HG03045 (cell line): ENCODE data around the gene WFIKKN2.
"Not testable (repeated sequence)": the region's sequence is repeated elsewhere in the genome, so short reads cannot be mapped to it uniquely, and the experiment has no call there.

Experiments
- ATAC-seq: cut with Tn5 transposase; IDR thresholded peaks from one replicate; pipeline ENCODE4 v1.9.1; 2021; ENCODE audit warnings: mild to moderate bottlenecking, moderate library complexity; ENCODE audit not compliant: unreplicated experiment

The WFIKKN2 gene, protein sequence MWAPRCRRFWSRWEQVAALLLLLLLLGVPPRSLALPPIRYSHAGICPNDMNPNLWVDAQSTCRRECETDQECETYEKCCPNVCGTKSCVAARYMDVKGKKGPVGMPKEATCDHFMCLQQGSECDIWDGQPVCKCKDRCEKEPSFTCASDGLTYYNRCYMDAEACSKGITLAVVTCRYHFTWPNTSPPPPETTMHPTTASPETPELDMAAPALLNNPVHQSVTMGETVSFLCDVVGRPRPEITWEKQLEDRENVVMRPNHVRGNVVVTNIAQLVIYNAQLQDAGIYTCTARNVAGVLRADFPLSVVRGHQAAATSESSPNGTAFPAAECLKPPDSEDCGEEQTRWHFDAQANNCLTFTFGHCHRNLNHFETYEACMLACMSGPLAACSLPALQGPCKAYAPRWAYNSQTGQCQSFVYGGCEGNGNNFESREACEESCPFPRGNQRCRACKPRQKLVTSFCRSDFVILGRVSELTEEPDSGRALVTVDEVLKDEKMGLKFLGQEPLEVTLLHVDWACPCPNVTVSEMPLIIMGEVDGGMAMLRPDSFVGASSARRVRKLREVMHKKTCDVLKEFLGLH

DNA sequence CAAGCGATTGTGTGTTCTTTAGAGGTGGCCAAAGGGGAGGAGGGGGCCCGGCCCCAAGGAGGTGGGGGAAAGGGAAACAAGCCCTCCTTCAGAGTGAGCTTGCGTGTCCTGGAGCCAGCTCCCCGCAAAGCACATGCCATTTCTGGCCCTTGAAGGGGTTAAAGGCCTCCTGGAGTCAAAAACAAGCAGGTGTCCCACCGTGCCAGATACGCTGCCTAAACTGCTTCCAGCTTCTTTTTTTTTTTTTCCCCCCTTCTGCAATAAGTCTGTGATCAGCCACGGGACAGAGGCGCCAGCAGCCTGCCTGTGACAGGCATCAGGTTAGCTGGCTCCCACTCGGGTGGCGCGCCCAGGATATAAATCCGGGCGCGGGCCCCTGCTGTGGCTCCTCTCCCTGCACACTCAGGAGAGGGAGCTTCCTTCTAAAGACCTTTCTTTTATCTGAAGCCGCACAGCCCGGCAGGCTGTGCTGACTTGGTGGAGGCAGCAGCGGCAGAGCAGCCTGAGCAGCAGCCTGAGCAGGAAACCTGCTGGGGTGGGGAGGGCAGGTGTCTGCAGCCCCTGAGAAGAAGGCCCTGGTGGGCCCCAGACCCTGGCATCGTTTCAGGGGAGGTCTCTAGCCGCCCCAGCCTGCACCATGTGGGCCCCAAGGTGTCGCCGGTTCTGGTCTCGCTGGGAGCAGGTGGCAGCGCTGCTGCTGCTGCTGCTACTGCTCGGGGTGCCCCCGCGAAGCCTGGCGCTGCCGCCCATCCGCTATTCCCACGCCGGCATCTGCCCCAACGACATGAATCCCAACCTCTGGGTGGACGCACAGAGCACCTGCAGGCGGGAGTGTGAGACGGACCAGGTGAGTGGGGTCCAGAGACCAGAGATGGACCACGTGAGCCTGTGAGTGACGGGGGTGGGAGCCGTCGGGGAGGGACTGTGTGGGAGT, at the start of gene WFIKKN2:
WFIKKN2 (plus strand) TSS at position 286 of the 934 bp plus-strand sequence; CDS start at position 638, 352 bp downstream.
- no peak for ATAC-seq

DNA sequence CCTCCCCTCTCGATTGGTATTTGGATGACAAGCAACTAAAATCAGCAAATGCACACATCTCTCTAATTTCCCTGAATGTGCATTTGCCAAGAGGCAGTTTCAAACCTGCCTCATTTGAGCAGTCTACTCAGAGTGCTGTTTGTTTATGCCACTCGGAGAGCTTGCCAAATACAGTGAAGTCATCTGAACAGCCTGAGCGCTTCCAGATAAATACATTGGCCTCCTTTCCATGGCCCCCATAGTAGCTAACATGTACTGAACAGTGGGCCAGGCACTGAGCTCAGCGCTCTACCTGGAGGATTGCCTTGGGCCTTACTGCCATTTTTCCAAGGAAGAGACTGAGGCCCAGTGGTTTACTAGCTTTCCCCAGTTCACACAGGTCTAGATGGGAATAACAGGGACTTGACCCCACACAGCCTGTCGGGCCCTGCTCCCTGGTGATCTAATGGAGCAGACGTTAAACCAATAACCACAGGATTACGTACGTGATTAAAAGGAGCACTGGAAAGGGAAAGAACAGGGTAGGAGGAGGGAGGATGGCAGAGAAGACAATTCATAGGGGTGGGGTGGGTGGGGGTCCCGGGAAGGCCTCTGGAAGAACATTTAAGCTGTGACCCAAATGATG, 49.3 kb upstream of the WFIKKN2 start:
- ATAC-seq = no peak

DNA sequence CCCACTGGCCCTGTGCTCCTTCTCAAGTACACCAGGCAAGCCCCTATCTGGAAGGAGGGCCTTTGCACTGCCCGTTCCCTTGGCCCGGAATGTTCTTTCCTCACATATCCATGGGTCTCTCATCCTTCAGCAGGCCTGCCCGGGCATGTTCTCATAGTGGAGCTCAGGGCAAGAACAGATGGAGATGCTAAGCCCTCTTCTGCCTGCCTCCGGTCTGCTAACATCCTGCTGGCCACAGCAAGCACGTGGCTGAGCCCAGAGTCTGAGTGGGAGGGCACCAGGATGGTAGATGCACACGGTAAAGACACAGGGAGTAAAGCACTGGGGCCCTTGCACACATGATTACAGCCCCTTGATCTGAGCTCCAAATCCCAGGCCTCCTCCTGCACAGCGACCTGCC, 48.3 kb upstream of the WFIKKN2 start:
- no peak for ATAC-seq

DNA sequence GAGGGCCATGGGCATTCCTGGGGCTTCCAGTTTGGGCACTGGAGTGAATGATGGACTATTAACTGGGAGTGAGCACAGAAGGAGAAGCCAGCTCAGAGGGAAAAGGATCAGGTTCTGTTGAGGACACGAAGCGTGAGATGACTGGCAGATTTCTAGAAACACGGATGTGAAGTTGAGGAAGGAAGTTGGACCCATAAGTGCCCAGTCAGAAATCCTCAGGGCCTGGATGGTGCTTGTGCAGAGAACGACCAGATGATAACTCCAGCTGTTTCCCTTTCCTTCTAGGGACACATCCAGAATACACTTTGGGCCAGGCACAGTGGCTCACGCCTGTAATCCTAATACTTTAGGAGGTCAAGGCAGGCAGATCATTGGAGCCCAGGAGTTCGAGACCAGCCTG, 44.8 kb upstream of the WFIKKN2 start:
- no peak for ATAC-seq

DNA sequence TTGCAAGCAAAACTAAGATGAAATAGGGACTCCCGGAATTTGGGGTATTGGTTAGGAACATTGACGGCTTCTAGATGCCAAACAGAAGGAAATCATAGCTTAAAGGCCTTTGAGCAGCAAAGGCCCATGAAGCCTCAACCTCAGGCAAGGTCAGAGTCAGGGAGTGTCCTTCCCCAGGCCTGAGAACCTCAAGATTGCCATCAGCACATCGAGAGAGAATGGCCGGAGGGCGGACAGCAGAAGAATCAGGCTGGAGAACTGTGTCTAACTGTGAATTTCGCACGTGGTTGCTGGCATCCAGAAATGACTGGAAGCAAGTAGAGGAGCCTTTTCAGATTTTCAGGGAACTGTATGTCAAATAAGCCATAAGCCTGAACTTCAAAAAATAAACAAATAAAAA, 43.3 kb upstream of the WFIKKN2 start:
- no peak for ATAC-seq

DNA sequence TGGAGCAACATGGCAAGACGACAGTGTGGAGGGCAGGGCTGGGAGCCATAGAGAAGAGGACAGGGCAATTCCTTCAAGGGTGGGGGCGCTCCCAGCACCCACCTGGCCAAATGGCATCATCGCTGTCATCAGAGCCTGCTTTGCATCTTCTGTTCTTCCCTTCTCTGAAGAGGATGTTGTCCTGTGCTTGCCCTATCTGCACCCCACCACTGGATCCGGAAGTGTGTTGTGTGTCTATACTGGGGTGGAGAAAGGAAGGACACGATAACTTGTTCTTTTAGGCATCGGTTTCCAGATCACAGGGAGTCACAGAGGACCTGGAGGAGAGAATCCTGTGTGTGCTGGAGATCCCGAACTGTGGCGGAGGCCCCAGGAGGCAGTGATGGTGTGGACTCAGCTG, 42.4 kb upstream of the WFIKKN2 start:
- no peak for ATAC-seq

DNA sequence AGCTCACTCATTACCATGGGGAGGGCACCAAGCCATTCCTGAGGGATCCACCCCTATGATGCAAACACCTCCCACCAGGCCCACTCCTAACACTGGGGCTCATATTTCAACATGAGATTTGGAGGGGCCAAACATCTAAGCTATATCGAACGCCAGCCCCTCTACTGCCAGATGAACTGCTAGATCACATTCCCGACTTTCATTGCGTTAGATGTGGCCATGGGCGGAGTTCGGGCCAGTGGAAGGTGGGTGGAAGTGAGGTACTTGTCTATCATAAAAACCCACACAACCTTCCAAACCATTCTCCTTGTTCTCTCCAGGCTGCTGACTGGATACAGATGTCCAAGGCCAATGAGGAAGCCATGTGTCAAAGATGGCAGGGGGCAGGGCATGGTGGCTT, 41.0 kb upstream of the WFIKKN2 start:
- ATAC-seq = no peak

DNA sequence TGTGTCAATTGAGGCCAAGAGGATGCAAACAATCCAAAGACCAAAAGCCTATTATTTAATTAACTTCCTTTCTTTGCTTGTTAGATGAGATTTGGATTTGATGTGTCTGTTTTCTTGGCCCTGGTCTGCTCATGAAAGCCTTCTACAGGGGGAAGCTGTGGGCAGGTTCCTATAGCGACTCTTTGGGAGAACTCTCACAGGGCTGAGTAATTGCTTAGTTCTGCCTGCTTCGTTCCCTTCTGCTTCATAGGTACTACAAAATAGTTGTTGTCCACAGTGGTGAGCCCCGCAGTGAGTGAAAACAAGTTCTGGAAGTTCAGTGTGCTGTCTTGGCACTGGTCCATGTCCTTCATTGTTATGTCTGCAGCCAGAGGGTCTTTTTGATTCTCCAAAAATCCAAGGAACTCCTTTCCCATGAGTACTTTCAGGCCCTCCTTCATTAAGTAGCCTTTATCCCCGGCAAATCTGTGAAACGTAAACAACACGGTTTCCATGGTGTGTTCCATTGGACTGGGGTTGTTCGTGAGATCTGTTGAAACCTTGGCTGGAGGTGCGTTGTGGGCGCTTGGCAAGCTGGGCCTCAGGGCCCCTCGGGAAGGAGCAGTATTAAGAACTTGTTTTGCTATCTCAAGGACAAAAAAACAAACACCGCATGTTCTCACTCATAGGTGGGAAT, 38.1 kb upstream of the WFIKKN2 start:
- no peak for ATAC-seq

DNA sequence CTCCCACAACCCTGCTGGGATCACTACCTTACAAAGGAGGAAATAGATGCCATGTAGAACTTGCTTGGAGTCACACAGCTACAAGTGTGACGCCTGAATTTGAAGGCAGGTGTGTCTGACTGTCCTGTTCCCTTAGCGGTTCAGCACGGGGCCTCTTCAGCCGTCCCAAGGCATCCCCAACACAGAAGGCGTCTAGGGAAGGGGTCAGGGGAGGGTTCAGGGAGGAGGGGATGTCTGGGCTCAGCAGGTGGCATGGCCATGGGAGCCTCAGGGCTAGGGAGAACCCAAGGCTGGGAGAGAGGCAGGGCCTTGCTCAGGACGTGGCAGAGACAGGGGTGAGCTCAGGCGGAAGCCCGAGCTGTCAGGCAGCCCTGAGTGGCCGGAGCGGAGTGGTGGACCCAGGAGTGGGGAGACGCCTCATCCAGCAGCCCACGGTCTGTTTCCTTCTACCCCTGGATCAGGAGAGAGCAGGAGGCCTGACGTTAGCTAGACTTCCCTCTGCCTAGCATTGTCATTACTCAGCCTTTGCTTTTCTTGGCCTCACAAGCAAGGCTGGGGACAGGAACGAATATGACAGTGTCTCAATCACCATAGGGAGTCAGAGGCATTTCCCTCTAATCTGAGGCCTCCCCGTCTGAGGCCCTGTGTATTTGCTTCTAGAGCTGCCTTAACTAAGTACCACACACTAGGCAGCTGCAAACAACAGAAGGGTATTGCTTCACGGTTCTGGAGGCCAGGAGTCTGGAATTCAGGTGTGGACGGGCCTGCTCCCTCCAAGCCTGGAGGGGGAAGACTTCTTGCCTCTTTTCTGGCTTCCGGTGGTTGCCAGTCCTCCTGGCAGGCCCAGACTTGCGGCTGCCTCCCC, 36.7 kb upstream of the WFIKKN2 start:
- no peak for ATAC-seq

DNA sequence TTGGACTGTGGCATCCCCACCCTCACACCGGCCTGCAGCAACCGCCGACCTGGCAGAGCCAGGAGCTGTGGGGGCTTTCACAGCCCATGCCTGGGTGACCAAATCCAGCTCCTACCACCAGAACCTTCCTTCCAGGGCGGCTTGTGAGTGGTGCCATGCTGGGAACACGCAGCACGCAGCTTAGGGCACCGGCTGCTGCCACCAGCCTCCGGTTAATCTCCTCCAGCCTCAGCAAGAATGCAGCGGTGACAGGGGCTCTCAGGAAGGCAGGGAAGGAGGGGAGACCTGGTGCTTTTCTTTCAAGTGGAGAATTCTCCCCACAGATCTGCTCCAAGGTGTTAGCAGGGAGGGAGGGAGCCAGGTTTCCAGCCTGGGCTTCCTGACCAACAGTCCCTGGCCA, 35.8 kb upstream of the WFIKKN2 start:
- ATAC-seq = no peak

DNA sequence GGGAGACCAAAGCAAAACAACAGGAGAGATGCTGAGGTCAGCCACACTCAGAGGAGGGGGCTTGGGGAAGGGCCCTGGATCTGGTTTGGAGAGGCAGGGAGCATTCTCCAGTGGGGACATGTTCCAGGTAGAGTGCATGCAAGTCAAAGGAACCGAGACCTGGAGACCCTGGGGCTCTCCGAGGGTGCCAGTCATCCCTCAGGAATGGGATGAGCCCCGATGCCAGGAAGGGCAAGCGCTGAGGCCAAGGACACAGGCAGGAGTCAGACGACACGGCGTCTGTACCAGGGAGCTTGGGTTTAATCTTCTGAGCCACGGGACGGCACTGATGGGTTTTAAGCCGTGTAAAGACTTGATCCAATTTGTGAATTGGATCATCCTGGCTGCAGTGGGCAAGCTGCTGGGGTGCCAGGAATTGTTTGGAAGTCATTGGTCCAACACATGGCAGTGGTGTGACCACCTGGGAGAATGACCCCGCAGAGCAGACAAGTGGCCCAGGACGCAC, 35.1 kb upstream of the WFIKKN2 start:
- ATAC-seq = no peak

DNA sequence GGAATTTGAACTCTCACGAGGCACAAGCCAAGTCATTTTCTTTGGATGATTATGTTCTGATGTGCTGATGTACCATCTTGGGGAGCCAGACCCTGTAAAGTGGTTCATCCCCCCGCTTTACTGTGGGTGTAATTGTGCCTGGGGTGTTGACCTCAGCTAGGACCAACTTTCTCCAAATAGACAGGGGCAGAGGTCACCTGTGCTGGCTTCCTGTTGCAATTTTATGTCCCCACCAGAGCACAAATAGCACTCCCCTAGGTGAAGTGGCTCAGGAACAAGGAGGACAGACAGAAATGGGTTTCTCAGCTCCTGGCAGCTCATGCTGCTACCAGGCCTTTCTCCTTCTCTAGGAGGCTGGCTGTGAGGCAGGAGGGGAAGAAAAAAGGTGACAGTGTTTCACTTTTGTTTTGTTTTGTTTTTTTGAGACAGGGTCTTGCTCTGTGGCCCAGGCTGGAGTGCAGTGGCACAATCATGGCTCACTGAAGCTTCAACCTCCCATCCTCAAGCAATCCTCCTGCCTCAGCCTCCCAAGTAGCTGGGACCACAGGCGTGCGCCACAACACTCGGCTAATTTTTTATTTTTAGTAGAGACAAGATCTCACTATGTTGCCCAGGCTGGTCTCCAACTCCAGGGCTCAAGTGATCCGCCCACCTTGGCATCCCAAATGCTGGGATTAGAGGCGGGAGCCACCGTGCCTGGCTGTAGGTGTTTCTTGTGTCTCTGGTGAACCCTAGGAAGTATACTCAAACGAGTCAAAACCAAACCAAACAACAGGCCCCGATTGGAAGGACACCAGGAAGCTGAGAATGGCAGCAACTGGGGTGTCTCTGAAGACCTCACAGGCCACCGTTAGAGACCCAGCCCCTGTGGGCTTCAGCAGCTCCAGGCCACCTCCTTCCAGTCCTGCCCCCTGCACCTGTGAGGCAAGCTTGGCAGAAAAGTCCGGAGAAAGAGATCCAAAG, 32.5 kb upstream of the WFIKKN2 start:
- ATAC-seq = no peak

DNA sequence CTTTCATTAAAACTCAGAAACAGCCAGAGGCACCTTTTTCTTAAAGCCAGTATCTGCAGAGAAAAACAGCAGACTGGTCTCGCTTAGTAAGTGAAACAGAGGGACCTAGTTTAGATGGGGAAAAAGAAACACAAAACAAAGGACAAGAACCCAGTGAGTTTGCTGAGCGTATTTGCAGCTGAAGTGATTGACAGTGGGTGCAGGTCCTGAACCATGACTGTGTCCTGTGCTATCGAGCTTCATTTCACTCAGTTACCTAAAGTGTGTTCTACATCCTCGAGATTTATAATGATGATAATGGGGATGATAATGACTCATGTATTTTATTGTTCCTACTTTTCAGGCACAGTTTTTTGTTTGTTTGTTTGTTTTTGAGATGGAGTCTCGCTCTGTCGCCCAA, 31.7 kb upstream of the WFIKKN2 start:
- no peak for ATAC-seq

DNA sequence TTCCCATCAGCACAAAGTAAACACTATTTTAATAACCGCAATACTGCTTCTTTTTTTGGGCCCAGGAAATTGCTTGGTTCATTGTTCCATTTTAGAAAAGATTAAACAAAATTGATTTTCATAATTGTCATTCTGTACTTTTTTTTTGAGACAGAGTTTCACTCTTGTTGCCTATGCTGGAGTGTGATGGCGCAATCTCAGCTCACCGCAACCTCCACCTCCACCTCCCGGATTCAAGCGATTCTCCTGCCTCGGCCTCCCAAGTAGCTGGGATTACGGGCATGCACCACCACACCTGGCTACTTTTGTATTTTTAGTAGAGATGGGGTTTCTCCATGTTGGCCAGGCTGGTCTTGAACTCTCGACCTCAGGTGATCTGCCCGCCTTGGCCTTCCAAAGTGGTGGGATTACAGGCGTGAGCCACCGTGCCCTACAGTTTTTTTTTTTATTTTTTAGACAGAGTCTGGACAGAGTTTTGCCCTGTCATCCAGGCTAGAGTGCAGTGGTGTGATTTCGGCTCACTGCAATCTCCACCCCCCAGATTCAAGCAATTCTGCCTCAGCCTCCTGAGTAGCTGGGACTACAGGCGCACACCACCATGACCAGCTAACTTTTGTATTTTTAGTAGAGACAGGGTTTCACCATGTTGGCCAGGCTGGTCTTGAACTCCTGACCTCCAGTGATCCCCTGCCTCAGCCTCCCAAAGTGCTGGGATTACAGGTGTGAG, 30.5 kb upstream of the WFIKKN2 start:
- not testable (repeated sequence) for ATAC-seq

DNA sequence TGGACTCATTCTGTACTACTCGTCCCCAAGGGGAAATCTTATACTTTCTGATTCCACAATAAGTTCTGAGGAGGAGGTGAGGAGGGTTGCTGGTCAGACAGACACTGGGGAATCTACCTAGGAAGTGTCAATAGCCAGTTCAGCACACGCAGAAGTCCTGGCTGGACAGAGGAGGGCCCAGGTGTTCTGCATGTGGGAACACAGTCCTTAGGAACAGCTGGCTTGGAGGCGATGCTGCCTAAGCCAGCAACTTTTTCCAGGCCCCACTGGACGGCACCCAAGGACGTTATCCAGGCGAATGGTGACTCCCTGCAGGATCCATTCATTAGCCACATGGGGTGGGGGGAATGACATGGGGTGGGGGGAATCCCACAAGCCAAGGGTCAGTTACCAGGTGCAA, 29.9 kb upstream of the WFIKKN2 start:
- no peak for ATAC-seq

DNA sequence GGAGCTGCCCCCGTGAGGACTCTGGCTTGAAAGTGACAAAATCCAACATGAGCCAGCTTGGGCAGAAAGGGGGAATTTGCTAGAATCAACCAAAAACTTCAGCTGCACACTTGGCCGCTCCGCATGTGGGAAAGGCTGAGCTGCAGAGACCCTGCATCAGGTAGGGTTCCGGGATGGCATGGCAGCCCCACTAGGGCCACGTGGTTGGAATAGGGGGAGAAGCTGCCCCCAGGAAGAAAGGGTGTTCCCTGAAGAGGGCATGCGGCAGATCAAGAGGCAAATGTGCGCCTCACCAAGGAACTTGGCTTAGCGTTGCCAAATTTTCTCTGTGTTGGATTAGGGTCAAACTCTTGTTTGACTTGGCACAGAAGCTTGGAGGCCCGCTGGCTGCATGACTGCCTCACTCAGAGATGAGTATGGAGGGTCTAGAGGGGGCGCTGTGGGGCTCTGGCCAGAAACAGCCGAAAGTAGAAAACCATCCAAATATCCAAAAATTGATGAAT, 29.2 kb upstream of the WFIKKN2 start:
- ATAC-seq = no peak

DNA sequence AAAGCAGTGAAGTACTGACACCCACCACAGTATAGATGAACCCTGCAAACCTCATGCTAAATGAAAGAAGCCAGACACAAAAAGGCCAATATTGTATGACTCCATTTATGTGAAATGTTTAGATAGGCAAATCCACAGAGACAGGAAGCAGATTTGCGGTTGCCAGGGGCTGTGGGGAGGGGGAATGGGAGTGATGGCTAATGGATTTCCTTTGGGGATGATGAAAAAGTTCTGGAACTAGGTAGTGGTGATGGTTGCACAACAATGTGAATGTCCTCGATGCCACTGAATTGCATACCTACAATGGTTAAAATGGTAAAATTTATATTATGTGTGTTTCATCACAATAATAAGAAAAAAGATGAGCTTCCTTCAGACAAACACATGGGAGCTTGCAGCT, 28.4 kb upstream of the WFIKKN2 start:
- ATAC-seq = no peak
